Activated T-cell treated with anti-CD3 and anti-CD28 coated beads for 48 hours (primary cell): ENCODE data around the gene CREB1.
"Not testable (repeated sequence)": the region's sequence is repeated elsewhere in the genome, so short reads cannot be mapped to it uniquely, and the experiment has no call there.

ENCODE experiments used
- DNase-seq: peaks from one replicate; pipeline ENCODE4 v3.0.0-alpha.2; 2020; ENCODE audit warnings: low read depth

The CREB1 gene

GRCh38 chr2:207529330-207530159, at the start of gene CREB1:
TSS of gene CREB1 (plus strand) at chr2:207529962. CDS start at chr2:207555636, 25,674 bp downstream.
- DNase-seq = peak; percentile 100

GRCh38 chr2:207480521-207481040, 49.2 kb upstream of the CREB1 start:
- no peak for DNase-seq

GRCh38 chr2:207481924-207482323, 47.8 kb upstream of the CREB1 start:
- no peak for DNase-seq

GRCh38 chr2:207482630-207483029, 47.1 kb upstream of the CREB1 start:
- no peak for DNase-seq

GRCh38 chr2:207483066-207483465, 46.7 kb upstream of the CREB1 start:
- no peak for DNase-seq

GRCh38 chr2:207483477-207483876, 46.3 kb upstream of the CREB1 start:
- no peak for DNase-seq

GRCh38 chr2:207484444-207485391, 45.0 kb upstream of the CREB1 start:
- DNase-seq = no peak

GRCh38 chr2:207487650-207488311, 42.0 kb upstream of the CREB1 start:
- DNase-seq = no peak

- DNase-seq = no peak
Observed at GRCh38 chr2:207489251-207489650, 40.5 kb upstream of the CREB1 start.

GRCh38 chr2:207490441-207490840, 39.3 kb upstream of the CREB1 start:
- no peak for DNase-seq

GRCh38 chr2:207491086-207491485, 38.7 kb upstream of the CREB1 start:
- DNase-seq = no peak

- DNase-seq = no peak
Observed at GRCh38 chr2:207491956-207492355, 37.8 kb upstream of the CREB1 start.

- DNase-seq = no peak
Observed at GRCh38 chr2:207492461-207492860, 37.3 kb upstream of the CREB1 start.

GRCh38 chr2:207494137-207494536, 35.6 kb upstream of the CREB1 start:
- DNase-seq = no peak

GRCh38 chr2:207496936-207497335, 32.8 kb upstream of the CREB1 start:
- not testable (repeated sequence) for DNase-seq

GRCh38 chr2:207497596-207497995, 32.2 kb upstream of the CREB1 start:
- DNase-seq = no peak

- DNase-seq = no peak
Observed at GRCh38 chr2:207498427-207498826, 31.3 kb upstream of the CREB1 start.

GRCh38 chr2:207499114-207499513, 30.6 kb upstream of the CREB1 start:
- no peak for DNase-seq

- DNase-seq = no peak
Observed at GRCh38 chr2:207501802-207502576, 27.8 kb upstream of the CREB1 start.

- DNase-seq = no peak
Observed at GRCh38 chr2:207502577-207503198, 27.1 kb upstream of the CREB1 start.

- DNase-seq = no peak
Observed at GRCh38 chr2:207503234-207503633, 26.5 kb upstream of the CREB1 start.
